HEK293T (cell line): Measurements from ENCODE around the gene ROS1.

ENCODE experiments used
- ARNT ChIP-seq: fragments of 450-650 bp; IDR thresholded peaks from 2 replicates; pipeline ENCODE4 v1.6.1; 2017; ENCODE audit warnings: mild to moderate bottlenecking
- CTBP1 ChIP-seq: fragments of 450-650 bp; IDR thresholded peaks from 2 replicates; pipeline ENCODE4 v1.6.1; 2016; ENCODE audit warnings: borderline replicate concordance
- ELF4 ChIP-seq: fragments of 450-650 bp; IDR thresholded peaks from 2 replicates; pipeline ENCODE4 v1.6.1; 2017; ENCODE audit warnings: antibody characterized with exemption
- FOXA1 ChIP-seq: fragments of 450-650 bp; IDR thresholded peaks from 2 replicates; pipeline ENCODE4 v1.6.1; 2016; ENCODE audit warnings: mild to moderate bottlenecking
- FOXK2 ChIP-seq: fragments of 450-650 bp; IDR thresholded peaks from 2 replicates; pipeline ENCODE4 v1.6.1; 2016; ENCODE audit warnings: mild to moderate bottlenecking
- FOXM1 ChIP-seq: fragments of 450-650 bp; IDR thresholded peaks from 2 replicates; pipeline ENCODE4 v1.6.1; 2017; ENCODE audit warnings: mild to moderate bottlenecking, borderline replicate concordance
- HDGF ChIP-seq: fragments of 450-650 bp; IDR thresholded peaks from 2 replicates; pipeline ENCODE4 v1.6.1; 2017; ENCODE audit warnings: antibody characterized with exemption, borderline replicate concordance
- L3MBTL2 ChIP-seq: fragments of 450-650 bp; conservative IDR thresholded peaks from 2 replicates; pipeline ENCODE4 v1.6.1; 2016; ENCODE audit warnings: mild to moderate bottlenecking
- LEF1 ChIP-seq: fragments of 450-650 bp; IDR thresholded peaks from 2 replicates; pipeline ENCODE4 v1.6.1; 2017; ENCODE audit warnings: mild to moderate bottlenecking, borderline replicate concordance
- NFRKB ChIP-seq: fragments of 450-650 bp; IDR thresholded peaks from 2 replicates; pipeline ENCODE4 v1.6.1; 2016; ENCODE audit warnings: mild to moderate bottlenecking, moderate library complexity
- SP1 ChIP-seq: fragments of 450-650 bp; IDR thresholded peaks from 2 replicates; pipeline ENCODE4 v1.6.1; 2017
- SUZ12 ChIP-seq: fragments of 450-650 bp; IDR thresholded peaks from 2 replicates; pipeline ENCODE4 v1.6.1; 2016; ENCODE audit warnings: mild to moderate bottlenecking
- TARDBP ChIP-seq: fragments of 450-650 bp; IDR thresholded peaks from 2 replicates; pipeline ENCODE4 v1.6.1; 2016
- ZNF384 ChIP-seq: fragments of 450-650 bp; IDR thresholded peaks from 2 replicates; pipeline ENCODE4 v1.6.1; 2016

- TF ChIP-seq NFRKB (no peak), HDGF (no peak), SP1 (no peak), FOXK2 (no peak), CTBP1 (no peak), SUZ12 (no peak), FOXM1 (no peak), LEF1 (no peak), ZNF384 (no peak), FOXA1 (no peak), TARDBP (no peak), ARNT (no peak), ELF4 (no peak), L3MBTL2 (no peak)
These were observed 15.2 kb upstream of the ROS1 start for GRCh38 chr6:117440706-117441525.
